ENCODE data around the gene CDH4.

Gene CDH4

DNA sequence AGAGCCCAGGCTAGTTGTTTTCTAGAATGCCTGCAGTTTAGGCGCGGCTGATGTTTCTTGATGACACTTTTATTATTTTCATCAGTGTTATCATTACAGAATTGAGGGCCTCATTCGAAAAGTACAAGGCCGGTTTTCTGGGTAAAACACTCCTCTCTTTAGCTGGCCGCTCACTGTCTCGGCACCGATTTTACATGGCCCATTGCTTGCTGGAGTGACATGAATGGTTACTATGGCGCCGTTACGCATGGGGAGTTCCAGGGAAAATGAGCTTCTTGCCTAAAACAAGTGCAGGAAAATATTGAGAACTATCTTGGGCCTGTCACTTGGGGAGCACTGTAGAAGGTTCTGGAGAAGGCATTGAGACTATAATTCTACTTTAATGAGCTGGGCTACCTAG lies 317.8 kb downstream of the CDH4 start:
- ATAC-seq (ENCODE audit: insufficient read depth, low read depth): no peak
- Histone ChIP-seq H3K9ac (ENCODE audit: low read depth, low read length) (no peak overlapping the region), H3K27ac (ENCODE audit: low read length) (no peak overlapping the region), H2AFZ (ENCODE audit: low read depth, low read length) (no peak overlapping the region), H3K79me2 (ENCODE audit: insufficient read depth, low read length) (no peaks in the 10 kb centered on the region), H4K20me1 (ENCODE audit: insufficient read depth, low read length) (peaks cover 8% of the 10 kb centered on the region; the same call in 1 of the 2 replicates), H3K9me3 (ENCODE audit: insufficient read depth, low read length, severe bottlenecking) (no peaks in the 10 kb centered on the region), H3K36me3 (ENCODE audit: insufficient read depth, low read length) (no peaks in the 10 kb centered on the region), H3K4me1 (ENCODE audit: insufficient read depth, low read length) (no peaks in the 10 kb centered on the region), H3K4me2 (ENCODE audit: insufficient read depth, low read length) (no peak overlapping the region), H3K4me3 (ENCODE audit: low read depth in 1 of 2, low read length in 2 of 2) (no peak overlapping the region), H3K27me3 (ENCODE audit: insufficient read depth, low read length, poor library complexity) (peaks cover 5% of the 10 kb centered on the region)
- no peak for DNase-seq
- TF ChIP-seq, protein P1, sequence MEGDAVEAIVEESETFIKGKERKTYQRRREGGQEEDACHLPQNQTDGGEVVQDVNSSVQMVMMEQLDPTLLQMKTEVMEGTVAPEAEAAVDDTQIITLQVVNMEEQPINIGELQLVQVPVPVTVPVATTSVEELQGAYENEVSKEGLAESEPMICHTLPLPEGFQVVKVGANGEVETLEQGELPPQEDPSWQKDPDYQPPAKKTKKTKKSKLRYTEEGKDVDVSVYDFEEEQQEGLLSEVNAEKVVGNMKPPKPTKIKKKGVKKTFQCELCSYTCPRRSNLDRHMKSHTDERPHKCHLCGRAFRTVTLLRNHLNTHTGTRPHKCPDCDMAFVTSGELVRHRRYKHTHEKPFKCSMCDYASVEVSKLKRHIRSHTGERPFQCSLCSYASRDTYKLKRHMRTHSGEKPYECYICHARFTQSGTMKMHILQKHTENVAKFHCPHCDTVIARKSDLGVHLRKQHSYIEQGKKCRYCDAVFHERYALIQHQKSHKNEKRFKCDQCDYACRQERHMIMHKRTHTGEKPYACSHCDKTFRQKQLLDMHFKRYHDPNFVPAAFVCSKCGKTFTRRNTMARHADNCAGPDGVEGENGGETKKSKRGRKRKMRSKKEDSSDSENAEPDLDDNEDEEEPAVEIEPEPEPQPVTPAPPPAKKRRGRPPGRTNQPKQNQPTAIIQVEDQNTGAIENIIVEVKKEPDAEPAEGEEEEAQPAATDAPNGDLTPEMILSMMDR (IDR thresholded peaks at IDR 0.05; ENCODE audit: borderline replicate concordance, extremely low read depth, low read length, poor library complexity, severe bottlenecking): no peak
- TF ChIP-seq EZH2 (IDR thresholded peaks at IDR 0.05; ENCODE audit: borderline replicate concordance, low read depth, low read length, severe bottlenecking): no peak

DNA sequence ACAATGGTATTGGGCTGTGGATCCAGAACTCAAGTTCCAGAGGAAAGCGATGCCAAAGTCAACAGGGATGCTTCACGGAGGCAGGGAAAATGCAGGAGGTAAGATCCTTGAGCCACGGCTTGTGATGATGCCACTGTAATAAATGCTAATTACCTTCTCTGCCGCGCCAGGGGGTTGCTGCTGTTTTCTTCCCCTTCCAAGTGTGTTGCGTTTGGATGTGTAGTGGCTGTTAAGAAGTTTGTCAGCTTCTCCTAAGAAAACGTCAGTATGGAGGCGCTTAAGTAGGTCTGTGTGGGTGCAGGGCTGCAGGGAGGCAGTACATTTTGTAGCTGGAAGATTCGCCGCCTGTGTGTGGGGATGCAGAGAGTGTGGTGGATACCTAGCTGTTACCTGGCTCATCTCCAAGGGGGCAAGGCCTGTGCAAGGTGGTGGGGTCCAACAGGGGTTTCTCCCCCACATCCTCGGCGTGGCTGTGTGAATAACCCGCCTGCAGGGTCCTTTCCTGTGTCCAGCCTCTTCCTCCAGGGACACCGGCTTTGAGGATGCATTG lies 318.7 kb downstream of the CDH4 start:
- Histone ChIP-seq H3K4me3 (ENCODE audit: low read depth in 1 of 2, low read length in 2 of 2) (no peak overlapping the region), H3K36me3 (ENCODE audit: insufficient read depth, low read length) (no peaks in the 10 kb centered on the region), H3K9me3 (ENCODE audit: insufficient read depth, low read length, severe bottlenecking) (no peaks in the 10 kb centered on the region), H3K27ac (ENCODE audit: low read length) (no peak overlapping the region), H4K20me1 (ENCODE audit: insufficient read depth, low read length) (peaks cover 8% of the 10 kb centered on the region; the same call in 1 of the 2 replicates), H3K79me2 (ENCODE audit: insufficient read depth, low read length) (no peaks in the 10 kb centered on the region), H3K4me2 (ENCODE audit: insufficient read depth, low read length) (no peak overlapping the region), H3K27me3 (ENCODE audit: insufficient read depth, low read length, poor library complexity) (peaks cover 5% of the 10 kb centered on the region), H3K9ac (ENCODE audit: low read depth, low read length) (no peak overlapping the region), H2AFZ (ENCODE audit: low read depth, low read length) (no peak overlapping the region), H3K4me1 (ENCODE audit: insufficient read depth, low read length) (no peaks in the 10 kb centered on the region)
- ATAC-seq (ENCODE audit: insufficient read depth, low read depth) (no peak), DNase-seq (no peak)
- TF ChIP-seq EZH2 (IDR thresholded peaks at IDR 0.05; ENCODE audit: borderline replicate concordance, low read depth, low read length, severe bottlenecking): no peak
- TF ChIP-seq, protein P1 (IDR thresholded peaks at IDR 0.05; ENCODE audit: borderline replicate concordance, extremely low read depth, low read length, poor library complexity, severe bottlenecking): no peak

DNA sequence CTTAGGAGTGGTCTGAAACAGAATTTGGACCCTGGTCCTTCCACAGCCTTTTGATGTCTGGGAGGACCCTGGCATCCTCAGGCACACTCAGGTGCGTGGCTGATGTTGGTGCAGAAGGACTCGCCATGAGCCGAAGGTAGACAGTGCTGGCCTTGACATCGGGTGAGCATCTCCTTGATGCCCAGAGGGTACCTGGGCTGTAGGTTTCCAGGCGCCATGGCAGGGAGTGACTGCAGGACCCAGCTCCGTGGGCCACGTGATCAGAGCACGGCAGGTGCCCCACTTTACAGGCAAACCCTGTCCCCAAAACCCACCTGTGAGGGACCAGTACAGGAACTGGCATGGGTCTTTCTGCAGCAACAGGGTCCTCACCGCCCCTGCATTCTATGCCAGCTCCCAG lies 319.2 kb downstream of the CDH4 start:
- Histone ChIP-seq H3K4me2 (ENCODE audit: insufficient read depth, low read length) (no peak overlapping the region), H2AFZ (ENCODE audit: low read depth, low read length) (no peak overlapping the region), H4K20me1 (ENCODE audit: insufficient read depth, low read length) (peaks cover 8% of the 10 kb centered on the region; the same call in 1 of the 2 replicates), H3K9ac (ENCODE audit: low read depth, low read length) (no peak overlapping the region), H3K79me2 (ENCODE audit: insufficient read depth, low read length) (no peaks in the 10 kb centered on the region), H3K27ac (ENCODE audit: low read length) (no peak overlapping the region), H3K27me3 (ENCODE audit: insufficient read depth, low read length, poor library complexity) (peaks cover 5% of the 10 kb centered on the region), H3K4me1 (ENCODE audit: insufficient read depth, low read length) (no peaks in the 10 kb centered on the region), H3K9me3 (ENCODE audit: insufficient read depth, low read length, severe bottlenecking) (no peaks in the 10 kb centered on the region), H3K36me3 (ENCODE audit: insufficient read depth, low read length) (no peaks in the 10 kb centered on the region), H3K4me3 (ENCODE audit: low read depth in 1 of 2, low read length in 2 of 2) (no peak overlapping the region)
- ATAC-seq (ENCODE audit: insufficient read depth, low read depth) (no peak), DNase-seq (no peak)
- TF ChIP-seq, protein P1 (IDR thresholded peaks at IDR 0.05; ENCODE audit: borderline replicate concordance, extremely low read depth, low read length, poor library complexity, severe bottlenecking): no peak
- TF ChIP-seq EZH2 (IDR thresholded peaks at IDR 0.05; ENCODE audit: borderline replicate concordance, low read depth, low read length, severe bottlenecking): no peak
